ENCODE results near the gene EFCAB6.

- TF ChIP-seq, protein P1, sequence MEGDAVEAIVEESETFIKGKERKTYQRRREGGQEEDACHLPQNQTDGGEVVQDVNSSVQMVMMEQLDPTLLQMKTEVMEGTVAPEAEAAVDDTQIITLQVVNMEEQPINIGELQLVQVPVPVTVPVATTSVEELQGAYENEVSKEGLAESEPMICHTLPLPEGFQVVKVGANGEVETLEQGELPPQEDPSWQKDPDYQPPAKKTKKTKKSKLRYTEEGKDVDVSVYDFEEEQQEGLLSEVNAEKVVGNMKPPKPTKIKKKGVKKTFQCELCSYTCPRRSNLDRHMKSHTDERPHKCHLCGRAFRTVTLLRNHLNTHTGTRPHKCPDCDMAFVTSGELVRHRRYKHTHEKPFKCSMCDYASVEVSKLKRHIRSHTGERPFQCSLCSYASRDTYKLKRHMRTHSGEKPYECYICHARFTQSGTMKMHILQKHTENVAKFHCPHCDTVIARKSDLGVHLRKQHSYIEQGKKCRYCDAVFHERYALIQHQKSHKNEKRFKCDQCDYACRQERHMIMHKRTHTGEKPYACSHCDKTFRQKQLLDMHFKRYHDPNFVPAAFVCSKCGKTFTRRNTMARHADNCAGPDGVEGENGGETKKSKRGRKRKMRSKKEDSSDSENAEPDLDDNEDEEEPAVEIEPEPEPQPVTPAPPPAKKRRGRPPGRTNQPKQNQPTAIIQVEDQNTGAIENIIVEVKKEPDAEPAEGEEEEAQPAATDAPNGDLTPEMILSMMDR (IDR thresholded peaks at IDR 0.05) = no peak
- no peak for TF ChIP-seq POLR2A (IDR thresholded peaks at IDR 0.05)
Measured at GRCh38 chr22:43689356-43689755, 122.7 kb downstream of the EFCAB6 start.

Measured in transverse colon (tissue), 3 donors.